GM18498 (cell line): Measurements from ENCODE around the gene TAGLN2.

ENCODE experiments used
- ATAC-seq: cut with Tn5 transposase; IDR thresholded peaks from one replicate; pipeline ENCODE4 v1.9.1; 2021; ENCODE audit warnings: mild to moderate bottlenecking, moderate library complexity; ENCODE audit not compliant: unreplicated experiment

TAGLN2 gene

DNA sequence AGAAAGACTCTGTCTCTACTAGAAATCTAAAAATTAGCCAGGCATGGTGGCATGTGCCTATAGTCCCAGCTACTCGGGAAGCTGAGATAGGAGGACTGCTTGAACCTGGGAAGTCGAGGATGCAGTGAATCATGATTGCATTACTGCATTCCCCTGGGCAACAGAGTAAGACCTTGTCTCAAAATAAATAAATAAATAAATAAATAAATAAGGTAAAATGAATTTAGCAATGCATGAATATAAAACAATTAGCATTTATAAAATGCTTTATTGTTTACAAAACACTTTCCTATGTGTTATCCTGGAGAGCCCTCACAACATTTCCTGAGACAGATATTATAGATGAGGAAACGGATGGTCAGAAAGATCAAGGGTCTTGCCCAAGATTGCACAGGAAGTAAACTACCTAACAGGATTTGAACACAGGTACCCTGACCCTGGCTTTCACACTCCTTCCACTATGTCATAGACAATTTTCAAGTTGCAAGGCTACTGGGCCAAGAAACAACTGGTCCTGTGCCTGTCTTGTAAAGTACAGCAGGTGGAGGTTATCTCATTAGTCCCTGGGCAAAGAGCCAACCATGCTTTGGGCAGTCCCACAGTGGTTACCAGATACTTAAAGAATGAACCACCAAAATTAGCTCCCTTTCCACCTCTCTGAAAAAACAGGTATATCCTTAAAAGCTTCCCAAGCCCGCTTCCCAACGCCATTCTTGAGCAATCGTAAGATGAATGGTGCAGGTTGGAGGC lies 47.4 kb downstream of the TAGLN2 start:
- no peak for ATAC-seq

DNA sequence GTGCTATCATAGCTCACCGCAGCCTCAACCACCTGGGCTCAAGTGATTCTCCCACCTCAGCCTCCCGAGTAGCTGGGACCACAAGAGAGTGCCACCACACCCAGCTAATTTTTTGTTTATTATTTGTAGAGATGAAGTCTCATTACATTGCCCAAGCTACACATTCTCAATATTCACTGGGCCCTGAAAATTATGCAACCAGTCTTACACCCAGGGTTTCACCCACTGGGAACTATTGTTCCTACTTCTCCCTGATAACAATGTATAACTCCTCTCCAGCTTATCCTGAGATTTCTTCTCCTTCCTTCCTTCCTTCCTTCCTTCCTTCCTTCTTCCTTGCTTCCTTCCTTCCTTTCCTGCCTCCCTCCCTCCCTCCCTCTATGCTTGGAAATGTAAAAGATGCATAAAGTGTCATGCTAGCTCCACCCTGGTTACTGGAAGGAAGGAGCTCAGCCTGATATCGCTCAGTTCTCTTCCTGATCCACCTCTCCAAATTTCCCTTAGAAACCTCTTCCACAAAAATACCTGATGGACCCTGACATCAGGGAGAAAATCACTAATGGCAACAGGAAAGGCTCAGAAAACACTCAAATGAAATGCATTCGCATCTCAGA lies 51.7 kb downstream of the TAGLN2 start:
- no peak for ATAC-seq

DNA sequence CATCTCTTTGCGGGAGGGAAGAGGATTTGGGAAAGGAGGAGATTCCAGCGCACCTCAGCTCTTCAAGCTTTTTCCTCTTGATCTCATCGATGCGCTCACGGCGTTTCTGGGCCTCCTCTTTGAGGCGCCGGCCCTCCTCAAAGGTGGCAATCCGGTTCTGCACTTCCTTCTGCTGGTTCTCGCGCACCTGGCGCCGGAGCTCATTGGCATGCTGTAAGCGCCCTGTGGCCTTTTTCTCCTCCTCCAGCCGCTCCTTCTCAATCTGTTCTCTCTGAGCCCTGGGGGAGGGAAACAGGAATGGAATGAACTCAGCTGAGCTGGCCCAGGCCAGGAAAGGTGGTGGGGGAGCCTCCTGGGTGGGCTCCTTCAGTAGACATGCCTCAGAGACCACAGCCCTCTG lies 52.4 kb downstream of the TAGLN2 start:
- no peak for ATAC-seq

DNA sequence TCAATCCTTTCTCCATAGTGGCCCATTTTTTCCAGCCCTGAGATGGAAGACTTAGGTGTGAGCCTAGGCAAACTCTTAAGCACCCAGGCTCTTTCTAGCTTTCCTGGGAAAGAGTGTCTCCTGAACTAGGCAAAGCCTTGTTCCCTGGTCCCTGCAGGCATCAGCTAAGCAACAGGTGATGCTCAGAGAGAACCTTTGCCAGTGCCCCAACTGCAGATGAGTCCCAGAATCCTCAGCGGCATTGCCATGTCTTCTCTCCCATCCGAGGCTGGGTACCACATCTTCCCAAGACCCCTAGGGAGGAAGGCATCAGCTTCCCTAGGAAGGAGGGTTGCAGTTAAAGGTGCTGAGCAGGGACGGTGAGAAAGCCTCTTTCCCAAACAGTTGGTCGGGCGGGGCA lies 54.6 kb downstream of the TAGLN2 start:
- no peak for ATAC-seq

DNA sequence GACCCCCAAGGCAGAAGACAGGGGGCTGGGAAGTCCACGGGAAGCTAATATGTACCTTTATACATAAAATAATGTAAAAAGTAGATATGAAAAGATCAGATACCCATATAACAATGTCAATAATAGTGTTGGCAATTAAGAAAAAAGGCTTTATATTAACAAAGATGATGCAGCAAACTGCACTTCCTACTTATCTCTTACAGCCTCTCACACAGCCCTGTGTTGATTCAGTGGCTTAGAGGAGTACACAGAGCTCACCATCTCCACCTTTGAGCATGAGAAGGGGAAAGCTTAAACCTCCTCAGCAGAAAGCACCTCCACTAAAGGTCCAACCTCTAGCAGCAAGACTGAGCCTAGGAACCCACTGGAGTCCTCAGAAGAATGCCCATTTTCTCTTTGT lies 55.7 kb downstream of the TAGLN2 start:
- no peak for ATAC-seq

DNA sequence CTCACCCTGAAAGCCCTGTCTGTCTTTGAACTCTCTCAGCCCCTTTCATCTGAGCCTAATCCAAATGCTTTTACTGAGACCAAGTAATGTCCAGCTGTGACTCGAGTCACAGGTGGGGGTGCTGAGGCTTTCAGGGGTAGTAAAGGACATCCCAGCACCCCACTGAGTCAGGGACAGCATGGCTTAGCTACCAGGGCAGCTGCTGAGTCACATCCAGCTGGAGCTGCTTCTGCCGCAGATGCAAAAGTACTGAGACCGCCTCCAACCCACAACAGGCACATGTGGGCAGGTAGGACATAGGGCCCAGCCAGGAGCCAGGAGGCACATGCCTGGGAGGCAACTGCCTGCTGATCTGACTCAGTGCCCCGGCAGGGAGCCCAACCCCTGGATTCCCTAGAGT lies 56.1 kb downstream of the TAGLN2 start:
- no peak for ATAC-seq

DNA sequence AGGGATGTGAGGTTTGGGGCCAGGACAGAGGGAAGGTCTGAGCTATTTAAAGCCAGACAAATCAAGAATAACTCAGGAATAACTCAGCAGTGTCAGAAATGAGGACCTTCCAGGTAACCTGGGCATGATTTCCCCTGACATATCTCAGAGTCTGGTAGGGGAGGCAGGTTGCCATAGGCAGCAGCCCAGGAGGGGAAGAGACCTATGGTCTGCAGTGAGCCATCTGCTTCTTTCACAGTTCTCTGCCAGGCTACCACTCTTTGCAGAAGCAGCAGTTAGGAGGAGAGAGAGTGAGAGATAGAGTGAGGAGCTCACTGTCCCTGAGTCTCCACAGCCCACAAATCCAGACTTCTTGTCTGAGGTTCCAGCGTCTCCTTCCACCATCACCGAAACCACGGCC lies 56.5 kb downstream of the TAGLN2 start:
- no peak for ATAC-seq
